Mesenteric fat pad (tissue), 1 donor: ENCODE measurements around the gene SDCBP2. TPM values are rescaled to one million over a fixed set of nuclear protein-coding genes. Genes with fewer than 3 reads are reported as not detected.
A peak's percentile ranks its signal among the peaks of the same experiment; 100 is the strongest.

Experiments used
- DNase-seq: peaks from one replicate; pipeline ENCODE4 v3.0.0-alpha.2; 2020; ENCODE audit warnings: low spot score
- total RNA-seq: library from RNA; stranded (reverse); fragmentation: NEBNext Ultra II Directional; extraction: Animal tissue kit (Norgen Biotek cat#: 25700); gene quantifications from one replicate; pipeline ENCODE4 v1.2.1, GENCODE V29; 2021
- donor health status: DM: yes; HTN: yes; CAD: no.

The SDCBP2 gene
- total RNA-seq, 1 donor from 2014 or later = 7.2 TPM

DNA sequence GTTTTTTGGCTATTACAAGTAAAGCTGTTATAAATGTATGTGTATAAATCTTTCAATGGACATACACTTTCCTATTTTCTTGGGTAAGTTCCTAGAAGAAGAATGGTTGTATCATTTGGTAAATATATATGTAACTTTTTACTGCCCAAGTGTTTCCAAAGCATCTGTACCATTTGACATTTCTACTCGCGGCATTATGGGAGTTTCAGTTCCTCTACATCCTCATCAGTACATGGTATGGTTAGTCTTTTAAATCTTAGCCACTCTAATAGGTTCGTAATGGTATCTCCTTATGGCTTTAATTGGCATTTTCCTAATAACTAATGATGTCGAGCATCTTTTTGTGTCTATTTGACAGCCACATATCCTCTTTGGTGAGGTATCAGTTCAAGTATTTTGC is 49.9 kb downstream of the SDCBP2 start:
- DNase-seq = no peak

DNA sequence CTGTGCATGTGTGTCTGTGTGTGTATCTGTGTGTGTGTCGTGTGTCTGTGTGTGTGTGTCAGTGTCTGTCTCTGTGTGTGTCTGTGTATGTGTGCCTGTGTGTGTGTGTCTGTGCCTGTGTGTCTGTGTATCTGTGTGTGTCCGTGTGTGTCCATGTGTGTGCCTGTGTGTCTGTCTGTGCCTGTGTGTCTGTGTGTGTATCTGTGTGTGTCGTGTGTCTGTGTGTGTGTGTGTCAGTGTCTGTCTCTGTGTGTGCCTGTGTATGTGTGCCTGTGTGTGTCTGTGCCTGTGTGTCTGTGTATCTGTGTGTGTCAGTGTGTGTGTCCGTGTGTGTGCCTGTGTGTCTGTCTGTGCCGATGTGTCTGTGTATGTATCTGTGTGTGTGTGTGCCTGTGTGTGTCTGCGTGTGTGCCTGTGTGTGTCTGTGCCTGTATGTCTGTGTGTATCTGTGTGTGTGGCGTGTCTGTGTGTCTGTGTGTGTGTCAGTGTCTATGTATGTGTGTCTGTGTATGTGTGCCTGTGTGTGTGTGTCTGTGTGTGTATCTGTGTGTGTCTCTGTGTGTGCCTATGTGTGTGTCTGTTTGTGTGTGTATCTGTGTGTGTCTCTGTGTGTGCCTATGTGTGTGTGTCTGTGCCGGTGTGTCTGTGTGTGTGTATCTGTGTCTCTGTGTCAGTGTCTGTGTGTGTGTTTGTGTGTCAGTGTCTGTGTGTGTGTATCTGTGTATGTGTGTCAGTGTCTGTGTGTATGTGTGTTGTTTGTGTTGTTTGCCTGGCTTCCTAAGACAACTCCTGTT is 51.2 kb downstream of the SDCBP2 start:
- DNase-seq = peak; percentile 45

DNA sequence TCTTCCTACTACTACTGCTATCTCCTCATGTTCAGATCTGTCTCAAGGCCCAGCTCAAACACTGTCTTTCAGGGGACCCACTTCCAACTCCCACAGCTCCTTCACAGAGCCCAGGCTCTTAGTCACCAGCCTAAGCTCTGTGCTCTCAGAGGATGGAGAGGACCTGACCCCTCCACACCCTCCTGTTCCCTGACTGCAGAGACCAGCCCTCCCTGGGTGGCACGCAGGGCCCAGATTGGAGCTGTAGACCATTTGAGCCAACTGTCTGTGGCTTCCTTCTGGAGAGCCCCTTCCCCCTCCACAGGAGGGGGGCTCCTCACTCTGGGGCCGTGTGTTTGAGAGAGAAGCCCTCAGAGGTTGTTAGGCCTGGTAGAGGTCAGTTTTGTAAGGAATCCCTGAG is 53.0 kb downstream of the SDCBP2 start:
- DNase-seq = no peak

DNA sequence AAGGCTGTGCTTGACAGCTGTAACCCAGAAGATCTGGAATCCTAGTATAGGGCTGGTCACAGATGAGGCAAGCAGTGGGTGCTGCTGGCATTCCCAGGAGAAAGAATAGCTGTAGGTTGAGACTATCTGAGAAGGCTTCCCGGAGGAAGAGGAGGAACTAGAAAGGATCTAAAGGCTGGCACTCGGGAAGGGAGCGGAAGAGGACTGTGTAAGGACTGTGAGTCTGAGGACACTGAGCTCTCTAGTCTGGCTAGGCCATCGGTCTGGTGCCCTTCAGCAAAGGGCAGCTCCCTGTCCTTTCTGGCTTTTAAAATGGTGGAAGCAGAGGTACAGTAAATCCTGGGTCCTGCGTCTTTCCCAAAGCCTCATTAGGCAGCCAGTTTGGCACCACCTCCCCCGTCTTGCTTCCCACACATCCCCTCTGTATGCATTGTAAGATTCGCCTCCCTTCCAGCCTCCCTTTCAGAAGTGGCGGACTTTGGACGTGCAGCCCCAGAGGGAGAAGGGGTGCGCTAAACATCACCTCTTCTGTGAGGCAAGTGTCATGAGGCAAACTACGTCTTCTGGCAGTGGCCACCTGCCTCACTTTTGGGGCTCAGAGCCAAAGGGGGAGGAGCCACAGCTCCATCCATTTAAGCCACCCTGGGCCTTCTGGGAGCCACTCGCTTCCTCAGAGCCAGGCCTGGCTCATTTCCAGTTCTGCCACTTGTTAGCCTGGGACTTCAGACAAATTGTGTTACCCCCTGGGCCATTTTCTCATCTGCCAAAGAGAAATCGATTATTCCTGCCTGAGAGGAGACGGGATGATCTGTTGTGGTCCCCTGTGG is 54.2 kb downstream of the SDCBP2 start:
- DNase-seq = no peak

DNA sequence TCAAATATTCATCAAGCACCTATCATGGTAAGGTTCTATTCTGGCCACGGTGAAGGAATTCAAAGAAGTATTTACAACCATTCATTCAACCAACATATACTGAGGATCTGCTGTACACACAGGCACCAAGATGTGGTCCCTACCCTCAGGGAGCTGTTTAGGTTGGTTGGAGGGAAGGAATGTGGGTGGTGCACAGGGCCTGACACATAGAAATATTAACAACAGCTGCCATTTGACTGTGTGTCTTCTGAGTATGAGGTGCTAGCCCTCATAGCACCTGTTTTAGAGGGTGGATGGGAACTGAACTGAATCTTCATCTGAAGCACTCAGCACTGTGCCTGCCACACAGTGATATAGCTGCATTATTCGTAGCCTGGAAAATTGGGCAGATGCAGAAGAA is 55.6 kb downstream of the SDCBP2 start:
- no peak for DNase-seq

DNA sequence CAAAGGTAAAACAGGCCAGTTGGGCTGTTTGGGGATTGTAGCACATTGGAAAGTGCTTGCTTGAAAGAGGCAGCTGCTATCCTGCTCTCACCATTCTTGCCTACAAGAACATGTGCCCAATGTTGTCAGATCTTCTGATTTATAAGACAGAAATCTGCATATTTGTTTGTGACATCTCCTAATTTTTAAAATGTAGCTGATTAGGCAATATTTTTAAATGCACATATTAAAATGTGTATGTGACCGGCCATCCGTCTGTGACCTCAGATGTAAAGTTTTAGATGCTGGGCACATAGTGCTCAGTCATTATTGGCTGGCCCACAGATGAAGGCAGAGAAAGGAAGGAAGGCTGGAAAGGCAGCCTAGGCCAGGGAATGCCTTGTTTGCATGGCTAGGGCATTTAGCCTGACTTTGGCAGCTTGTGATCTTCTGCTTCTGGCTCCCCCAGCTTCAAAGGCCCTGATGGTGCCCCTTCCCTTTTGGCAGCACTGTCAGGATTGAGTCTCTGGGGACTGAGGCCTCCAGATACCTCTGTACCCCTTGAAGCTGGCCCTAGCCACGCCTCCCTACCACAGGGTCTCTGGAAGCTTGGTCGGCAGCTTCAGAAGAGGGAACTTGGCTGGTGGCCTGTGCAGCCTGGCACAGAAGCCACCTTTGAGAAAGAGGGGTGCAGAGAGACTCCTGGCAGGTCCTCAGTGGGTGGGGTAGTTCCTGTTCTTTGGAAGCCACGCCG is 56.4 kb downstream of the SDCBP2 start:
- DNase-seq = no peak

DNA sequence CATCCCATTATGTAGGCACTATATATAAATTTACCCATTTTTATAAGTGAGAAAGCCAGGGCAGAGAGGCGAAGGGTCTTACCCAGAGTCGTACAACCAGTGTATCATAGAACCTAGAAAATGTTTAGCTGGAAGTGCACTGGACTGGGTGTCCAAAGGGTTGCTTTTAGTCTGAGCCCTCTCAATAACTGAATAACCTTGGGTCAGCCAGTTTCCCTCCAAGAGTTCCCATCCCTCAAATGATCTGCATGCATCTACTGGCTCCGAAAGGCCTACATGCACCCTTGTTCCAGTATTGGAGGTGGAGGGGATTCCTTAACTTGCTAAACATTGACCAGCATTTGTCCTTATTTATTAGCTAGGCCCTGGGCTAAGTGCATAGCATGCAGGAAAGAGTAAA is 59.1 kb downstream of the SDCBP2 start:
- no peak for DNase-seq

DNA sequence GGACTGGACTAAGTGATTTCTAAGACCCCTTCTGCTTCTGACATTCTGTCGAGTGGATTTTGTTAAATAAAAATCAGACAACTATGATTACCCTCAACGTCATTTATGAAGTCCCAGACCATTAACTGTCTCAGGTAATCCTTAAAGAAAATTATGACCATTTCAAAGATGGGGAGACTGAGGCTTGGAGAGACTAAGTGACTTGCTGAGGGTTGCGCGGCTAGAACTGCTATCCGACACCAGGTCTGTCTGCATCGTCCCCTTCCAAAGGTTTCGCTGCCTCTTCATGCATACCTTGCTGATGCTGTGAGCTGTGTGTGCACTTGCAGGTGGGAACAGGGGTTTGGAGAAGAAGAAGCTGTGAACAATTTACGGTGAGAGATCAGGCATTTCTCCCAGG is 59.7 kb downstream of the SDCBP2 start:
- no peak for DNase-seq

DNA sequence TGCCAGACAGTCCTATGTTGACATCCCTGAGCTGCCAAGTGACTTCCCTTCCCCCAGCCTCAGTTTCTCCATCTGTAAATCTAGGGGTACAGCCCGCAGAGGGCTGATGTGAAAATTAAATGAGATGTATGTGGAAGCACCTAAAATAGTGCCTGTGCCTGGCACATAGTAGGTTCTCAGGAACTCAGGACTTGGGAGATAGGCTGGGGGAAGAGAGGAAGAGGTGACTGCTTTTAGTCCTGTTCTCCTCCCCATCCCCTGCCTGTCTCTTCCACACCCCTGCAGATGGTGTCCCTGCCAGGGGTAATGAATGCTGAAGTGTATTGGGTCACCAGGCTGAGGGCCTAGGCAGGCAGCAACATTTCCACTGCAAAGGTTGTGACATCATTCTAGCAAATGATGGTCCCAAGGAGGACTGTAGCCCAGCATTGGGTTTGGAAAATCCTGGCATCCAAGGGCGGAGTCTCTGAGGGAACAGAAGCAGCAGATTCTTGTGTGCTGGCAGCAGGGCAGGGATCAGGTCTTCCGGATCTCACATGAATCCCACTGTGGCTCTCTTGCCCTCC is 61.0 kb downstream of the SDCBP2 start:
- no peak for DNase-seq

DNA sequence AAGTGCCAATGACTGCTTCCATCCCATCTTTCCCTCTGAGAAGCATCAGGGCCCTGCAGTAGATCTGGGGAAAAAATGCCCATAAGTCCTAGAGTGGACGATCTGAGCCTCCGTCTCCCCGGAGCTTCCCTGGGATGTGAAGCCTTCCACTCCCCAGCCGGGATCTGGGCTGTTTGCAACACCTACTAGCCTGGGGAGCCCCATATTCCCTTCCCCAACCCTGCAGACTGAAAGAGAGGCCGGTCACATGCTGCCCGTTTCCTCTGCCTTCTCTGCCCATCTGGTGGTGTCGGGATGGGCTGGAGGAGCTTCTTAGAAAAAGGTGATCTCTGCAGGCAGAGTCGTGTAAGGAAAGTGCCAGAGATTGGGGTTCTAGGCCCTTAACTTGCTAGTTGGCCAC is 61.8 kb downstream of the SDCBP2 start:
- DNase-seq = no peak

DNA sequence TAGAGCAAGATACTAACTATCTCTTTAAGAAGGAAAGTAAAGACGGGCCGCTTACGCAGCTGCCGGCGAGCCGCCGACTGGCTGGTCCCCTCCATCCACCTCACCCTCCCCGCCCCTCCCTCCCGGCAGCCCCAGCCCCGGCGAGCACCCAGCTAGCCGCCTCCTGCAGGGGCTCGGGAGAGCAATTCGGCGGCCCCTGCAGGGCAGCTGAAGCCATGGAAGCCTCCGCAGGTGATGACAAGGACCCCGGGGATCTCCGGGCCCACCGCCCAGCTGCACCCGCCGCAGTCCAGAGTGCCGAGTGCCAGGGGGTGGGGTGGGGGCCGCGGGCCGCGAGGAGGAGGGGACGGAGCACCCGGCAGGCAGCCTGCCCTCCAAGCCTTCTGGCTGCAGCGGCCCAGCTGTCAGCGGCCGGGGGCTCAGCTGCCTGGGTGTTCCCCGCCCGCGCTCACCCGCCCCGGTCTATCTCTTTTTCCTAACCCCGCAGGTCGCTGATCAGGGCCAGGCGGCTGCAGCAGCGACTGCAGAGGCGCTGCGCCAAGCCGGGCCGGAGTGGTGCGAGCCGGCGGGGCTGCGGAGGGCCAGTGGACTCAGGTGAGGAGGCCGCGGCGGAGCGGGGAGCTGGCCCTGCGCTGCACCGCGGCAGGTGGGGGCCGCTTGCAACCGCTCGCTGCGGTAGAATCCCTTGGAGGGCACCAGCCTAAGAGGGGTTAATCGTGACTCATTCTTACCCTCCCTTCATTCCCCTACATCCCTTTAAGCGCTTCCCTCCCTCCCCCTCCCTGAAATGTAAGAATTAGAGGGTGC is 62.6 kb downstream of the SDCBP2 start, which contains the start of gene SNPH:
TSS of gene SNPH (plus strand) at position 128 of the 807 bp plus-strand sequence. CDS start 29,946 bp downstream, outside the sequence.
- no peak for DNase-seq

DNA sequence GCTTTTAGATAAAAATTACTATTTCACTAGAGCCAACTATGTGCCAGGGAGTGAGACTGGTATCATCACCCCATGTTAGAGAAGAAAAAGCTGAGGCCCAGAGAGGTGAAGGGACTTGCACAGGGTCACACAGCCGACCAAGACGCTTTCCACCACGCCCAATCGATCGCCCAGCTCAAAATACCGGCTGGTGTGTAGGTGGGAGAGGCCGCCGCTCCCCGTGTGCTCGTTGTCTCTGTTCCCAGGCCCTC is 63.1 kb downstream of the SDCBP2 start:
- no peak for DNase-seq

DNA sequence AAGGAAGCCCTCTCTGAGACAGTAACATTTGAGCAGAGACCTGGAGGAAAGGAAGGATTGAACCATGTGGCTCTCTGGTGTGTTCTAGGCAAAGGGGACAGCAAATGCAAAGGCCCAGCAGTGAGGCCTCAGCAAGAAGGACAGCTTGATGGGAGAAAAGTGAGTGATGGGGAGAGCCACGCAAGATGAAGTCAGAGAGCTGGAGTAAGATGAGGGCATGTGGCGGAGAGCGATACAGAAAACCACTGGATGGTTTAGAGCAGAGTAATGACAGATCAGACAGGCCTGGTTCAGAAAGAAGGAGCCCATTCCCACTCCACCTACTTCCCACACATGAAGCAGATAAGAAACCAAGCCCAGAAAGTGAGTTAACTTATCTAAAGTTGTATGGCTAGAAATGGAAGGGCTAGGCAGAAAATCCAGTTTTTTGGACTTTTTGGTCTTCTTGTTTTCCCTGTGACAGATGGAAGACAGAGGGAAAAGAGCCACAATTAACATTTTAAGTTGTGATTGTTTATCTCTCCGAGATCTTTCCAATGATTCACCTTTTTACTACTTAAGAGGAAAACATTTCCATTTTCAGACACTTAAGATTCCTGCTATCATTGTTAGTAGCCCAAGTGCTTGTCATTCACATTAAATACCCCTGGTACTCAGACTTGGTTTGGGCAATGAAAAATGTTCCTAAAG is 63.6 kb downstream of the SDCBP2 start:
- no peak for DNase-seq

DNA sequence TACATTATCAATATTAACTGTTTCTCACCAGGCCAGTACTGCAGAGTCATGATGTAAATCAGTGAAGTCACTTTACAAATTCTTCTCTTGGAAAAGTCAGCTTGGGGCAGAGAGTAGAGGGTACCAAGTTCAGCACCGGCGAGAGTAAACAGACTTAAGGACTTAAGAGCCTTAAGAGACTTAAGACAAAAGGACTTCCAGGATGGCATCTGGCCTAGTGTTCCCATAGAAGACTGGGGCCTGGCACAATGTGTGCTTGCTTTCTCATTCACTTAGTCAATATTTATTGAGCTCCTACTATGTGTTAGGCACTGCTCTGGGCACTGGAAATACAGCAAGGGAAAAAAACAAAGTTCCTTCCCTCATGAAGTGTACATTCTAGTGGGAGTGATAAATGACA is 64.2 kb downstream of the SDCBP2 start:
- no peak for DNase-seq

DNA sequence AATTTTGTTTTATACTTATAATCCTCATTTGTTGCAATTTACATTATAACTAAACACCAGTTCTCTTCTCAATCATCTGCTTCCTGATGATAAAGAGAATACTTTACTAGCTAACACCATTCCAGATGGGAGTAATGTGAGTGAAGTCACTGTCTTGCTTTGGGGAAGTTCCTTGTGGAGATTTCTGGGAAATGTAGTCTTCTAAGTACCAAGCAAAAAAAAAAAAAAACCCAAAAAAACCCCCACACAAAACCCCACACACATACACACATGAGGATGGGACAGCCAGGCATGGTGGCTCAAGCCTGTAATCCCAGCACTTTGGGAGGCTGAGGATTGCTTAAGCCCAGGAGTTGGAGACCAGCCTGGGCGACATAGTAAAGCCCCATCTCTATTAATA is 65.1 kb downstream of the SDCBP2 start:
- no peak for DNase-seq

Other genes starting within 250 kb of the SDCBP2 start
- gene PSMF1, start 210.5 kb downstream of the SDCBP2 start, total RNA-seq = 126 TPM
- 0.42 TPM for gene TMEM74B, start 144.2 kb downstream of the SDCBP2 start, total RNA-seq
- 0.32 TPM for gene C20orf202, start 125.7 kb downstream of the SDCBP2 start, total RNA-seq
- gene RAD21L1, start 103.1 kb downstream of the SDCBP2 start, total RNA-seq = not detected
- gene SNPH, start 62.8 kb downstream of the SDCBP2 start, total RNA-seq = 4.9 TPM
- gene FKBP1A, start 63.9 kb upstream of the SDCBP2 start, total RNA-seq = 384 TPM
- gene NSFL1C, start 137.7 kb upstream of the SDCBP2 start, total RNA-seq = 78.6 TPM
- gene SIRPB2, start 162.3 kb upstream of the SDCBP2 start, total RNA-seq = 25.5 TPM
- 0.42 TPM for gene SIRPD, start 228.6 kb upstream of the SDCBP2 start, total RNA-seq